ENCODE data around the gene CEP135. TPM values are rescaled to one million over a fixed set of nuclear protein-coding genes. Genes with fewer than 3 reads are reported as not detected.
"Not testable (repeated sequence)": the region's sequence is repeated elsewhere in the genome, so short reads cannot be mapped to it uniquely, and the experiment has no call there.

CEP135 gene
- total RNA-seq, 1 donor from 2014 or later = 7.0 TPM

DNA sequence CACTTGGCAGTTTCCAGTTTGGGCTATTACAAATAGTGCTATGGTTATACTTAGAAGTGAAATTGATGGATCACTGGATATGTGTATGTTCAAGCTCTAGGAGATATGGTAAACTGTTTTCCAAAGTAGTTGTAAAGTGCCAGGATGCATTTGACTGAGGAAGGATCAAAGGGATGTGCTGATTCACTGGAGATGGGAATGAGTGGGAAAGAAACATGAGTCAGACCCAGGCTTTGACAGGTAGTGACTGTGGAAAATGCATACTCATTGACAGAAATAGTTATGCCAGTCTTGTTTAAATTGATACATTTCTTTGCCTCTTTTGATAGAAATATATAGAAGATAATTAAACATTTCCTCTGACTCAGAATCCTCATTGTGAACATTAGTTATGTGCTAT is 77.9 kb downstream of the CEP135 start:
- no peak for DNase-seq (ENCODE audit: low spot score)

DNA sequence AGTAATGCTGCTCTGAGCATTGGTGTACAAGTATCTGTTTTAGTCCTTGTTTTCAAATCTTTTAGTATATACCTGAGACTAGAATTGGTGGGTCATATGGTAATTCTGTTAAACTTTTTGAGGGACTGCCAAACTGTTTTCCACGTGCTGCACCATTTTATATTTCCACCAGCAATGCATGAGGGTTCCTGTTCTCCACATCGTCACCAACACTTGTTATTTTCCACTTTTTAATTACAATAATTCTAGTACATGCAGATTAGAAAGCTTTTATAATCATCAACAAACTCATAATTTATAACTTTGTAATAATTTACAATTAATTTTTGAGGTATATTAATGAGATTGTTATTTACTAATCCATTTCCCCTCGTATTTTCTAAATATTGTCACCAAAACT is 79.4 kb downstream of the CEP135 start:
- DNase-seq (ENCODE audit: low spot score) = no peak

DNA sequence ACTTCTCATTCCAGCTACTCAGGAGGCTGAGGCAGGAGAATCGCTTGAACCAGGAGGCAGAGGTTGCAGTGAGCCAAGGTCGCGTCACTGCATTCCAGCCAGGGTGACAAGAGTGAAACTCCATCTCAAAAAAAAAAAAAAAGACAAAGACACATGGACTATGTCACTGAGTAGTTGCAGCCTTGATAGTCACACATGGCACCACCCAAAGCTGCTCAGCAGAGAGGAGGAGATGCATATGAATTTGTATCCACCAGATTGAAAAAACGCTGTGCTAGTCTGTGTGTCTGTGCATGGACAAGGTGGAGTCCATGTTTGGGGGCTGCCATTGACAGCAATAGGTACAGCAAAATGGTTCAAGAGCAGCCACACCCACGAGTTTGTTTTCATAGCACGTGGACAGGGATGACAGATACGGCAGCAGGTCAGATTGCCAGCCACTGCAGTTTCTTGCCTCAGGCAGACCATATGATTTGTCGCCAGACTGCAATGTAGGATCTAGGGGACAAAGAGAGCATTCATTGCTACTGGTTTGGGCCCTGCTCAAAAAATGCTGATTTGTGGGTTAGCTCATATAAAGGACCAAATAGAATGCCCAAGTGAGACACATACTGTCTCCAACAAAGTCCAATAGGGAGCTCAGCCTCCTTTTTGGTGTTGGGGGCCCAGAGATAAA is 89.9 kb downstream of the CEP135 start:
- no peak for DNase-seq (ENCODE audit: low spot score)

DNA sequence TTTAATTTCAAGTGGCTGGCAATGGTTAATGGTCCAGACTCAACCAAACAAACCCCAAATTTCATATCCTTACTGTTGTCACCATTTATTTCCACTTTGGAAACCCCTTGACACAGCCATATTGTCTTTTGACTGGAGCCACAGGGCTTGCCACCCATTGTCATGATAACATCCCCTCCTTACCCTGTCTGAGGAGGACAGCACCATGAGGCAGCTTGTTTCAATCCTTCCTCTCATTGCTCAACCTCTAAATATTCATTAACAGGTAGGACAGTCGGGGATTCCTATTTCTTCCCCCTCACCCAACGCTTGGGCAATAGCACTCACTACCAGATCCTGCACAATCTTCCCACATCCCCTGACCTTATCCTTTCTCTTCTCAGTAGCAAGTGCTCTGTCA is 92.1 kb downstream of the CEP135 start:
- DNase-seq (ENCODE audit: low spot score) = no peak

DNA sequence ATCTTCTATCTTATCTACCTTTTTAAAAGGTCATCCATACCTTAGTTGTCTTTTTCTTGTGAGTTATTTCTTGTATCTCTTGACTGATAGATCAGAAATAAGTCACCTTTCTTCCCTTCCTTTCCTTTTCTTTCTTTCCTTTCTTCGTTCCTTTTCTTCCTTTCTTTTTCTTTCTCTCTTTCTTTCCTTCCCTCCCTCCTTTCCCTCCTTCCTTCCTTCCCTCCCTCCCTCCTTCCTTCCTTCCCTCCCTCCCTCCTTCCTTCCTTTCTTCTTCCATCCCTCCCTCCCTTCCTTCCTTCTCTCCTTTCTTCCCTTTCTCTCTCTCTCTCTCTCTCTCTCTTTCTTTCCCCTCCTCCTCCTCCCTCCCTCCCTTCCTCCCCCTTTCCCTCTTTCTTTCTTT is 93.5 kb downstream of the CEP135 start:
- DNase-seq (ENCODE audit: low spot score) = no peak

DNA sequence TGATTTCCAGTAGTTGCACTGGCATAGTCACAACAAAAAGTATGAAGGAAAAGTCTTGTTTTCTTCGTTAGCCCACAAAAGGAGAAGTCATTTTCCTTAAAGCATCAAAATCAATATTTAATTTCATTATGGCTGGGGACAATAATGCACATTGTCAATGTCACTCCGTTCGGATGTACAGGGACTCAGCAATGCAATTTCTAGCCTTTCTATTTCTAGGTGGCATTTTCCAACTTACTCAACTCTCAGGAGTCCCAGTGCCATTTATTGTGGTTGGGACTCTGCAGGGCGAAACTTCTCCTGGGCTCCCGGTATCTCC is 99.6 kb downstream of the CEP135 start:
- DNase-seq (ENCODE audit: low spot score) = no peak

DNA sequence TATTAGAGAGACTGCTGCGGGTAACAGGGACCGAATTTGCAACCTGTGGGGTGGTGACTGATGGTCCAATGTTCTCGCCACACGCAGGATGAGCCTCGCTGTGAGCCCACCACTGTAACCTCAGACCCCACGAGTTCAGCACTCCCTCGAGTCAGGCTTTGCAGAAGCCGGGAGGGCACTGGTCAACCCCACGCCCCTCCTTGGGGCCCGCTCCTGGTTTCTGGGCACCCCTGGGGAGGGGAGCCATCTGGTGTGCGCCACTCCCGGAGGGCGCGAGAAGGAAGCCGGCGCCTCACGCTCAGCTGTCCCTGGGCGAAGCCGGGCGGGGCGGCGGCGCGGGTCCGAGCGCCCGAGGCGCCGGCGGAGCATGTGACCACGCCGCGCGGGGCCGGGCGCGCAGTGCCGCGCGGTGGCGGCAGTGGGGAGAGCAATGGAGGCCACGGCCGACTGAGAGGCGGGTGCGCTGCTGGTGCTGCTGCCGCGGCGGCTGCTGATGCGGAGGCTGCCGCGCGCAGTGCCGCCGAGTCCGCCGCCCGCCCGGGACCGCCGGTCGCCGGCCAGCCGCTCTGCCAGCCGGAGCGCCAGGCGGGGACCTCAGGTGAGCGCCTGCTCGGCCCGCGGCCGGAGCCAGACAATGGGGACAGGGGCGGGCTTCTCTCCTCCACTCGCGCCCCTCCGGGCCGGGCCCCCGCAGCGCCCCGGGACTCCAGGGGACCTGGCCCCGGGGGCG is 100.1 kb downstream of the CEP135 start:
- DNase-seq (ENCODE audit: low spot score) = peak; percentile 60

DNA sequence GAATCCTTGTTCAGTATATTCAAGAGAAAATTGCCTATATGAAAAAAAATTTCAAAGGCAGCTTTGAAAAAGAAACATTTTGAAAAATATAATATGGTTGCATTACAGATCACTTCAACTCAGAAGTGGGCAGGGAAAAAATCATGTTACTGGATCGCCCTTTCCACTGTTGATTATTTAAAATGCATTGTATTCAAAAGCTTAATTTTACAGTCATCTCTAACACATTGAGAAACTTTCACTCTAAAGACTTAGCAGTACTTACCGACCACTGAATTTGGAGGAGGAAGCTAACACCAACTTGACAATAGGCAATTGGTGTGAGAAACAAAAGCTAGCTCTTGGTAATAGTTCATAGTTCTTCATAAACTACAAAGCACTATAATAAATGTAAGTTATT is 101.9 kb downstream of the CEP135 start:
- DNase-seq (ENCODE audit: low spot score) = no peak

DNA sequence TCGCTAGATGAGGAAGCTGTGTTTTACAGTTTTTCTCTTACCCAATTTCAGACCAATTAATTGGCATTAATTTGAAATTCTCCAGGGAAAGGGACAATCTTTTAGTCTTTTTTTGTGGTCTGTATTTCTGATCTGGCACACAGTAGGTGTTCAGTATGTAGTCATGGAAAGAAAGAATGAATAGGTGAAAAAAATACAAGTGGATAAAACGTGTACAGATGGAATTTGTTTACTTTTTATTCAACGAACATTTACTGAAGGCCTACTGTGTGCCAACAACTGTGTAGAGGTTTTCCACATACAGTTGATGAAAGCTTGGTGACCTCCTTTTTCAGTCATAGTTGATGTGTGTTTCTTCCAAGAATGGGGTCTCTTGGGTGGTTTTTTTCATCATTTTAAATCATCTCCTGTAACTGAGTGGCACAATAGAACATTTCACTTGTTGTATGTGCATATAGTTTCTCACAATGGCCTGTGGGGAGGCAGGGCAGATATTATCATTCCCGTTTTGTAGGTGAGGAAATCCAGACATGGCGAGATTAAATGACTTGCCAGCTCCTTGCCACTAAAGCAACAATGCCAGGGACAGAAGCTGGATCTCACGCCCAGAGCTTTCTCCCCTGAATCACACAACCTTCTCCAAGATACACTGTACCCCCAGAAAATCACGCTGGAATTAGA is 102.4 kb downstream of the CEP135 start:
- no peak for DNase-seq (ENCODE audit: low spot score)

DNA sequence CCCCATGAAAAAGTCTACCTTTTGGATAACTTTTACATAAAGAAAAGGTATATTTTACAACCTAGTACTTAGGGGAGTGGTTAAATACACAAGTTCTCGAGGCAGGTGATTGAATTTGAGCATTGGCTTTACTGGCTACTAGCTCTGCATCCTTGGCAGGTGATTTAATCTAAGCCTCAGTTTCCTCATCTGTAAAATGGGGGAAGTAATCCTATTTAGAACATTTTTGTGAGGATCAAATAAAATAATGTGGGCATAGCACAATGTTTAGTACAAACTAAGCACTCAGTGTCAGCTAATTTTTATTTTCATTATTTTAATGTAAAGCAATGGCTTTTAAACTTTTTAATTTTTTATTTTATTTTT is 102.9 kb downstream of the CEP135 start:
- no peak for DNase-seq (ENCODE audit: low spot score)

DNA sequence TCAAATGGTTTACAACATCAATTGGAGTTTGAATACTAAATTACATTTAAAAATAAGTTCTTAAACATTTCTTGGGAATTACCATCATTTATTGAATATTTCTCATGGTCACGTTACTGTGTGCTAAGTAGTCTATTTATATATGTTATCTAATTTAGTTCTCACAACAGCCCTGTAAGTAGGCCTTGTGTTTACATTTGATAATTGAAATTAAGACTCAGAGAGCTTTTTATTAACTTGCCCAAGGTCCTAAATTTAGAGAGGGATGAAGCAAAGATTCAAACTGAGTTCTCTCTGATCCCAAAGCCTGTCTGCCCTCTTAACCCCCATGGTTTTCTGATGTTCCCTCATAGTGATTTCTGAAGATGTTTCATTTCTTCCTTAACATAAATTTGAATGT is 103.7 kb downstream of the CEP135 start:
- no peak for DNase-seq (ENCODE audit: low spot score)

DNA sequence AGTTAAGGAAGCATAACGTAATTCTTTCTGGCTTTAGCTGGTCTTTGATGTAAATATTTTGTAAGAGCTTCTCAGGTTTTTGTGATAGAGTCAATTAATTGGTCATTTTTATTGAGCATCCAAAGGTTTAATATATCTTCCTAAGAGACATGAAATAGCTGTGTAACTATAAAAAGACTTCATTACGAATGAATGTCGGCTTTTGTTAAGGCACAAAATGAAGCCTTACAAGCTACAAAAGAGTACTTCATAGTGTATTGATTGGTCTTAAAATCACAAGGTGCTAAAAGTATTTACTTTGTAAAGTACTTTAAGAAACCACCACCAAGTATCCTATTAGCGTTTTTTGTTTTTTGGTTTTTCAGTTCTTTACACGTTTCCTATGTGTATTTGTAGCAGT is 104.2 kb downstream of the CEP135 start:
- no peak for DNase-seq (ENCODE audit: low spot score)

DNA sequence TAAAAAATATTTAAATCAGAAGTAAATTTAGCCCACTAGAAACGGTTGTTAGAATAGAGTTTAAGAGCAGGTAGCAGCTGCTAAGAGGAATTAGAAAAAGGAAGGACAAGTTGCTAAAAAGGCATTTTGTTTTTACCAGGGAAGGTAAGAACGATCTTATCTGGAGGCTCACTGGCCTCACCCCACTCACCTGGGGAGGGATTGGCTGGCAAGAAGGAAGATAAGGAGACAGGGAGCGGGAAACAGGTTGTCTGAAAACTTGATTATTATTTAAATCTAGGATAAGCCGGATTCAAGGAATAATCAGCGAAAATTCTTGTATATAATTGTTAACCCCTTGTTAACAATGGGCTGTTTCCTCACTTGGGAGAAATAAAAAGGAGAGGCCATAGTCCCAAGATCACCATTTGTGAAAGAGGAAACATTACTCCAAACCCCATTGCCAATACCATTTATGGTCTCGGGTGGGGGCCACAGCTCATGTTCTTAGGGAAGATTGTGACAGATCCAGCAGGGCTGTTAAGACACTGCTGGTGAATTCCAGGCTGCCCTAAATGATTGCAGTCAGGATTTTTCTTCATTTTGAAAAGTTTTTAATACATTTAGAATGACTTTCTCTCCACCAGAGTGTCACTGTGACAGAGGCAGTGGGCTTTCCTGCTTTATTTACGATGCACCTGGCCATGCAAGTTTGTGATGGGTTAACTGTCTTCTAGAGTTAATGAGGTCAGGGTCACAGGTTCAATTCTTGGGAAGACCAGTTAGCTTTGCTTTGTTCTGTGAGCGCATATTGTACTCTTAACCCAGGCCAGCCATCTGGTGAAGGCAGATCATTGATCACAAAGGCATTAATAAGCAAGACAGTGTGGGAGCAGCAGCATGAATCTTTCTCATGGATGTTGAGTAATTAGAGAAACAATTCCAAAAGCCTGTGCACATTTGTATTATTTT is 106.6 kb downstream of the CEP135 start:
- DNase-seq (ENCODE audit: low spot score) = no peak

DNA sequence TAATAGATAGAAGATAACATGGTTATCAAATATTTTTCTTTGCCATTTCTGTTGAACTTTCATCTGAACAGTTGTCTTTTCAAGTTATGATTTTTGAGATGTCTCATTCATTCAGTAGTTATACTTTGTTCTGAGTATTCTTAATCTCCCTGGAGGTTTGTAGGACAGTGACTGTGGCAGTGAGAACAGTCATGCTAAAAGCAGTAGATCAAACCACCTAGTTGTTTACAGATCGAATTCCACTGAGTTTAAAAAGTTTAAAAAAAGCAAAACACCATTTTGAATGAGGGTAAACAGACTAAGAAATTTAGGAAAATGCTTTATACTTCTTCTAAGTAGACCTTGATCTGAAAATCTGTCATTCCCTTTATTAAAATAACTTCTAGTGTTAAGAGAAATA is 107.2 kb downstream of the CEP135 start:
- no peak for DNase-seq (ENCODE audit: low spot score)

DNA sequence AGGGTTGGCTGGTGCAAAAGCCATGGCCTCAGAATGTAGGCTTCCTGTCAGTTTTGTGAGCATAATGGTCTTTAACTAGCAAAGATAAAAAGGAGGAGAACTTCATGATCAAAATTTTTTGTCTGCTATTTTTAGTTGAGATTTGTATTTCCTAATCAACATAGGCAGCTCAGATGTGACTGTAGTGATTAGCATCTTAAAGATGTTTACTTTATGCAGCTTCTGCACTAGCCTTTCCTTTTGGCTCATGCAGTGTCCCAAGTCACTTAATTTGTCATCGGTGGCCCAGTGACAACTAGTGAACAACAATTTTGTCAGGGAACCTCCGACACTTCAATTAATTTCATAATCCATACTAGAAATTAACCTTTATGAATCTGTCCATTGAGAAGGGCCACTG is 109.8 kb downstream of the CEP135 start:
- no peak for DNase-seq (ENCODE audit: low spot score)

DNA sequence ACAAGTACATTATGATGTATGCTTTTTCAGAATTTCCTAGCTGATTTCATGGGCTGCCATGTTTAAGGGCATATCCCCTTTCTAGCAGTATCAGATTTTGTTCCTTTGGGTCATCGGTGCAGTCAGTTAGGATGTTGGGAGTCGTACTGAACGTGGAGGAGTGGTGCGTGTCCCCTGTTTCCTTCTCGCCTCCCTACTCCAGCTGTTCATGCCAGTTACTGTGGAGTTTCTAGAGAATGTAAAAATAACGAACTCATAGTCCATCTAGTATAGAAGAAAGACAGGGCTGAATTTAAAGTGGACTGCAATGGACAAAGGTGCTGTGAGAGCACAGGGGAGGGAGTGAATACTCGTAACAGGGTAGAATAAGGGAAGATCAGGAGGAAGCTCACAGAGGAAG is 111.3 kb downstream of the CEP135 start:
- no peak for DNase-seq (ENCODE audit: low spot score)

DNA sequence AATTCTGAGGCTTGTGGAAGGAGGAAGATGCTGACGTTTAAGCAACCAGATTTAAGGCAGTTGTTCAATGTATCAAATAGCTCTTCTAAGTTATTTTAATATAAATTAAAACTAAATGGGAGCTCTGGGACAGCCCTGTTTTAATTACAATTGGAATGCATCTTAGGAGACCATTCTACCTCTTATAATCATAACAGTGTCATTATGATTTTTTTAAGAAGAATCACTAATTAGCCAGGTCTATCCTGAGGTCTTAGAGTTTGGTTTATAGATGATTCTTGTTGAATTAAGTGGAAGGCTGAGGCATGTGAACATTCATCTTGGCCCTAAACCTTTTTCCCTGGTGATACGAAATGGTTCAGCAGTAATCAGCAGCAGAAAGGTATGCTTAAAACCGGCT is 113.4 kb downstream of the CEP135 start:
- no peak for DNase-seq (ENCODE audit: low spot score)

DNA sequence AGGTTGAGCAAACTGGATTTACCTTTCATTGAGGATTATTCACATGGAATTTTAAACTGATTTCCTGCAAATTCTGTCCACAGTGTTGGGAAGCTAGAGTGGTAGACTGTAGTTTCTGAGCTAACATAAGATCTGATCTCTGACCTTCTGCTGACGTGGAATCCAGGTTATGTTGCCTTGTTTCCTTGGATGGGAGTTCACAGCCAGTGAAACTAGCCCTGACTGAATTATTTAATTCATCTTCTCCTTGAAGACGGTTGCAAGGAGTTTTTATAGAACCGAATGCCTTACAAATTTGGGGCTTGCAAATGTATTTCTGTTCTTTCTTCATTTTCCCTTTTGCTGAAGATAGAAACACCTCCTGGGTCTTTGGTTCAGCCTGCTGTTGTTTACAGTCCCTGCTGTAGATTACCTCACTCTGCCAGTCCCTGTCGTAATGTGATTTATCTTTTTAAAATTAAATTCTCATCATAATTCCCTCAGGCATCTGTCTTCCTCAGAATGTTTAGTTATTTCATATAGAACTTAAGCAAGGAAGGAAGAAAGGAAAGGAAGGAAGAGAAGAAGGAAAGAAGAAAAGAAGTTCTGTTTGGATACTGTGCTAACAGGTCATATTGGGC is 113.9 kb downstream of the CEP135 start:
- no peak for DNase-seq (ENCODE audit: low spot score)

DNA sequence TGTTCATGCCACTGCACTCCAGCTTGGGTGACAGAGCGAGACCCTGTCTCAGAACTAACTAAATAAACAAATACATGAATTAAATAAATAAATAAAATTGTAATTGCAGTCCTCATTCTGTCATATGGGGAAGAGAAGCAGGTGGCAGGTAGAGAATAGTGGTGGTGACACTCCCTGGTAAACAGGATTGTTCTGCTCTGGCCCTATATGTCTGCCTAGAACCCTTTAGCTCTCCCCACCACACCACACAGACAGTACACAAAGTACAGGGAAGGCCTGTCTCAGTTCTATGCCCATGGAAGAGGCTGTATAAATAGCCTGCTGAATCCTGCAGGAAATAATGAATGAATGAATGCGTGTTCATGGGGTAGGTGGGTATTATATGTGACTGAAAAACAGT is 117.7 kb downstream of the CEP135 start:
- no peak for DNase-seq (ENCODE audit: low spot score)

DNA sequence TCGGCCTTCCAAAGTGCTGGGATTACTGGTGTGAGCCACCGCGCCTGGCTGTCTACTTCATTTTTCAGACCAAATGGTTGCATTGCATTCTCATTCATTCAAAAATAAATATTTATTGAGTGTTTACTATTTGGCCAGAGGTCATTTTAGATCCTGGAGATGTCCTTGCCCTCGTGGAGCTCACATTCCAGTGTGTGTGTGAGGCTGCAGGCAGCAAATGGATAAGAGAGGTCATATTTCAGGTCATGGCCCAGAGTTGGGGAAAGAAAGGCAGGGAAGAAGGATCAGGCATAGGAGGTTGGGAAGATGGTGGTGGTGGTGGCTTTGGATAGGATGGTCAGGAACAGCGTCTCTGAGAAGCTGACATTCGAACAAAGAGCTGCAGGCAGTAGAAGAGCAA is 119.1 kb downstream of the CEP135 start:
- no peak for DNase-seq (ENCODE audit: low spot score)

DNA sequence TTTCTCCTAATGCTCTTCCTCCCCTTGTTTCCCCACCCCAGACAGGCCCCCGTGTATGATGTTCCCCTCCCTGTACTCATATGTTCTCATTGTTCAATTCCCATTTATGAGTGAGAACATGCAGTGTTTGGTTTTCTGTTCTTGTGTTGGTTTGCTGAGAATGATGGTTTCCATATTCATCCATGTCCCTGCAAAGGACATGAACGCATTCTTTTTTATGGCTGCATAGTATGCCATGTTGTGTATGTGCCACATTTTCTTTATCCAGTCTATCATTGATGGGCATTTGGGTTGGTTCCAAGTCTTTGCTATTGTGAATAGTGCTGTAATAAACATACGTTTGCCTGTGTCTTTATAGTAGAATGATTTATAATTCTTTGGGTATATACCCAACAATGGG is 124.0 kb downstream of the CEP135 start:
- DNase-seq (ENCODE audit: low spot score) = not testable (repeated sequence)

DNA sequence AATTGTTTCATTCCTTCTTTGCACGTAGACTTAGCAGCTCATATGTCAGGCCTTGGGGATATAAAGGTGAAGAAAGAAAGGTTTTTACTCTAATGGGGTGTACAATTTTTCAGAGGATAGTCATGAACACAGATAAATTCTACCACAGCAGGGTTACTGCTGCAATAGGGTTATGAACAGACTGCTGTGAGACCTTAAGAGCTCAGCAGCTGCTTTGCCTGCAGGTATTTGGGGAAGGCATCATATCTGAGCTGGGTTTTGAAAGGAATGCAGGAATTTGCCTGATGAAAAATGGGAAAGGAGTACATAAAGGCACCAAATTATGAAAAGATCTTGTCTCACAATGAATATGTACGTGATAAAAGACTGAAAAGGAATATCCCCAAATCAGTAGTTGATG is 128.9 kb downstream of the CEP135 start:
- no peak for DNase-seq (ENCODE audit: low spot score)
